ENCODE results near the gene FAM222A. TPM values are rescaled to one million over a fixed set of nuclear protein-coding genes. Genes with fewer than 3 reads are reported as not detected.

Gene FAM222A
- total RNA-seq, 1 experiment from 2014 or later = 1.6 TPM

- TF ChIP-seq FOXK1 (CRISPR knock-in tag; IDR thresholded peaks at IDR 0.05) (no peak), PRRX2 (CRISPR knock-in tag; IDR thresholded peaks at IDR 0.05) (no peak), IRF2 (CRISPR knock-in tag; IDR thresholded peaks at IDR 0.05; ENCODE audit: borderline replicate concordance, low read depth) (no peak), E2F4 (CRISPR knock-in tag; IDR thresholded peaks at IDR 0.05; ENCODE audit: borderline replicate concordance, low read depth) (no peak), MLX (CRISPR knock-in tag; IDR thresholded peaks at IDR 0.05) (no peak), RORB (CRISPR knock-in tag; IDR thresholded peaks at IDR 0.05) (no peak)
Measured at GRCh38 chr12:109664402-109664801, 49.2 kb upstream of the FAM222A start (continued).

- CTCF ChIA-PET = no interaction called here
- H3K27me3 Mint-ChIP-seq (ENCODE audit: low read depth) = no peaks in the 10 kb centered on the region
- POLR2A ChIA-PET = interaction anchor here (0.7 kb wide), 1 partner anchor 13 kb away, joined by 8 read pairs; no protein-coding TSS in a partner anchor
- DNase-seq (ENCODE audit: low spot score) (no peak), ATAC-seq (no peak)
- TF ChIP-seq ATF3 (CRISPR knock-in tag; conservative IDR thresholded peaks at IDR 0.05) (no peak), SMAD3 (CRISPR knock-in tag; IDR thresholded peaks at IDR 0.05; ENCODE audit: borderline replicate concordance) (no peak), STAT6 (CRISPR knock-in tag; conservative IDR thresholded peaks at IDR 0.05; ENCODE audit: low read depth) (no peak), HMGA2 (CRISPR knock-in tag; IDR thresholded peaks at IDR 0.05) (no peak), ELF4 (CRISPR knock-in tag; IDR thresholded peaks at IDR 0.05; ENCODE audit: low read depth) (no peak), FOXP4 (CRISPR knock-in tag; IDR thresholded peaks at IDR 0.05) (no peak), ATF2 (CRISPR knock-in tag; IDR thresholded peaks at IDR 0.05; ENCODE audit: borderline replicate concordance, low read depth) (no peak), PRDM15 (CRISPR knock-in tag; IDR thresholded peaks at IDR 0.05) (no peak), CREM (CRISPR knock-in tag; IDR thresholded peaks at IDR 0.05) (no peak)
- H3K9me3 Mint-ChIP-seq = no peaks in the 10 kb centered on the region
- H3K4me3 Mint-ChIP-seq = no peak overlapping the region
- no peaks in the 10 kb centered on the region for H3K36me3 Mint-ChIP-seq
- no peak overlapping the region for H3K27ac Mint-ChIP-seq
- H3K4me1 Mint-ChIP-seq = peaks cover 3% of the 10 kb centered on the region
Measured at GRCh38 chr12:109666068-109666467, 47.6 kb upstream of the FAM222A start.

Data from WTC11 (cell line).